Mucosa of rectum (tissue), 2 donors: Measurements from ENCODE around the gene RSPH3.
"Not testable (repeated sequence)": the region's sequence is repeated elsewhere in the genome, so short reads cannot be mapped to it uniquely, and the experiment has no call there.

Experiments used
- H3K27ac ChIP-seq, 2 donors: one replicate each; pipeline ENCODE4 v1.7.0; 2013; ENCODE audit warnings: inconsistent platforms in 2 of 2, low read depth in 2 of 2, low read length in 2 of 2
- H3K27me3 ChIP-seq, 2 donors: one replicate each; pipeline ENCODE4 v1.7.0; 2013; ENCODE audit warnings: low read length in 2 of 2; ENCODE audit not compliant: control insufficient read depth in 2 of 2, insufficient read depth in 2 of 2
- H3K36me3 ChIP-seq, 2 donors: one replicate each; pipeline ENCODE4 v1.7.0; 2013; ENCODE audit warnings: low read length in 2 of 2; ENCODE audit not compliant: control insufficient read depth in 2 of 2, insufficient read depth in 2 of 2
- H3K4me1 ChIP-seq, 2 donors: one replicate each; pipeline ENCODE4 v1.7.0; 2013; ENCODE audit warnings: low read length in 2 of 2, mild to moderate bottlenecking in 1 of 2; ENCODE audit not compliant: control insufficient read depth in 2 of 2, insufficient read depth in 2 of 2
- H3K4me3 ChIP-seq, 2 donors: one replicate each; pipeline ENCODE4 v1.7.0; 2013; ENCODE audit warnings: low read length in 2 of 2
- H3K9ac ChIP-seq, 2 donors: one replicate each; pipeline ENCODE4 v1.7.0; 2013; ENCODE audit warnings: low read length in 2 of 2, low read depth in 1 of 2, mild to moderate bottlenecking in 1 of 2
- H3K9me3 ChIP-seq, 2 donors: one replicate each; pipeline ENCODE4 v1.7.0; 2013; ENCODE audit warnings: low read length in 2 of 2; ENCODE audit not compliant: control insufficient read depth in 2 of 2
- donor health status: healthy.
- donor health status: Normal muscosa, but diverticular disease.

RSPH3 gene

GRCh38 chr6:158959552-158959951 lies 40.5 kb downstream of the RSPH3 start:
- no peaks in the 10 kb centered on the region for H3K27me3 ChIP-seq
- no peak overlapping the region for H3K9ac ChIP-seq
- no peak overlapping the region for H3K27ac ChIP-seq
- no peaks in the 10 kb centered on the region for H3K9me3 ChIP-seq
- H3K4me3 ChIP-seq = no peak overlapping the region
- H3K4me1 ChIP-seq = peaks cover 2 to 5% of the 10 kb centered on the region in 2 donors
- no peaks in the 10 kb centered on the region for H3K36me3 ChIP-seq

GRCh38 chr6:158958504-158959386 lies 41.3 kb downstream of the RSPH3 start:
- no peak overlapping the region for H3K4me3 ChIP-seq
- no peaks in the 10 kb centered on the region for H3K9me3 ChIP-seq
- H3K27ac ChIP-seq = no peak overlapping the region
- H3K4me1 ChIP-seq = peaks cover 2 to 5% of the 10 kb centered on the region in 2 donors
- no peaks in the 10 kb centered on the region for H3K36me3 ChIP-seq
- no peaks in the 10 kb centered on the region for H3K27me3 ChIP-seq
- no peak overlapping the region for H3K9ac ChIP-seq

GRCh38 chr6:158955255-158955654 lies 44.7 kb downstream of the RSPH3 start:
- H3K4me1 ChIP-seq = peaks cover 2 to 5% of the 10 kb centered on the region in 2 donors
- no peaks in the 10 kb centered on the region for H3K9me3 ChIP-seq
- H3K27ac ChIP-seq = no peak overlapping the region
- no peak overlapping the region for H3K4me3 ChIP-seq
- H3K36me3 ChIP-seq = no peaks in the 10 kb centered on the region
- no peak overlapping the region for H3K9ac ChIP-seq
- H3K27me3 ChIP-seq = no peaks in the 10 kb centered on the region

GRCh38 chr6:158954753-158955152 lies 45.2 kb downstream of the RSPH3 start:
- Histone ChIP-seq H3K4me3 (no peak overlapping the region), H3K27ac (no peak overlapping the region), H3K27me3 (no peaks in the 10 kb centered on the region), H3K36me3 (no peaks in the 10 kb centered on the region), H3K9ac (no peak overlapping the region), H3K4me1 (peaks cover 2 to 5% of the 10 kb centered on the region in 2 donors), H3K9me3 (no peaks in the 10 kb centered on the region)

- not testable (repeated sequence) for H3K9me3 ChIP-seq, H3K27ac ChIP-seq, H3K9ac ChIP-seq, H3K36me3 ChIP-seq, H3K27me3 ChIP-seq, H3K4me3 ChIP-seq, H3K4me1 ChIP-seq
Observed at GRCh38 chr6:158952011-158952410, 48.0 kb downstream of the RSPH3 start.

- not testable (repeated sequence) for H3K4me1 ChIP-seq, H3K36me3 ChIP-seq, H3K9me3 ChIP-seq
Observed at GRCh38 chr6:158951565-158951964, 48.4 kb downstream of the RSPH3 start.

GRCh38 chr6:158947284-158947683 lies 52.7 kb downstream of the RSPH3 start:
- no peaks in the 10 kb centered on the region for H3K27me3 ChIP-seq
- no peak overlapping the region for H3K4me3 ChIP-seq
- H3K9me3 ChIP-seq = no peaks in the 10 kb centered on the region
- no peak overlapping the region for H3K9ac ChIP-seq
- no peak overlapping the region for H3K27ac ChIP-seq
- no peaks in the 10 kb centered on the region for H3K4me1 ChIP-seq
- no peaks in the 10 kb centered on the region for H3K36me3 ChIP-seq

More at GRCh38 chr6:158951565-158951964, 48.4 kb downstream of the RSPH3 start:
- not testable (repeated sequence) for H3K9ac ChIP-seq, H3K27me3 ChIP-seq, H3K4me3 ChIP-seq, H3K27ac ChIP-seq

- Histone ChIP-seq H3K36me3 (no peaks in the 10 kb centered on the region), H3K27me3 (no peaks in the 10 kb centered on the region), H3K9me3 (no peaks in the 10 kb centered on the region), H3K9ac (no peak overlapping the region), H3K4me1 (peaks cover 0 to 12% of the 10 kb centered on the region in 2 donors), H3K27ac (no peak overlapping the region), H3K4me3 (no peak overlapping the region)
Observed at GRCh38 chr6:158943380-158944032, 56.5 kb downstream of the RSPH3 start.

- H3K27me3 ChIP-seq = no peaks in the 10 kb centered on the region
- H3K36me3 ChIP-seq = no peaks in the 10 kb centered on the region
- no peak overlapping the region for H3K27ac ChIP-seq
- H3K4me1 ChIP-seq = peaks cover 0 to 17% of the 10 kb centered on the region in 2 donors
- no peak overlapping the region for H3K4me3 ChIP-seq
- H3K9ac ChIP-seq = no peak overlapping the region
- no peaks in the 10 kb centered on the region for H3K9me3 ChIP-seq
Observed at GRCh38 chr6:158942349-158942748, 57.7 kb downstream of the RSPH3 start.

GRCh38 chr6:158941246-158941645 lies 58.8 kb downstream of the RSPH3 start:
- H3K4me1 ChIP-seq = peaks cover 0 to 17% of the 10 kb centered on the region in 2 donors
- H3K27ac ChIP-seq = no peak overlapping the region
- H3K9me3 ChIP-seq = no peaks in the 10 kb centered on the region
- H3K4me3 ChIP-seq = no peak overlapping the region
- no peak overlapping the region for H3K9ac ChIP-seq
- no peaks in the 10 kb centered on the region for H3K27me3 ChIP-seq
- H3K36me3 ChIP-seq = no peaks in the 10 kb centered on the region
